ENCODE measurements around the gene SLC35F3. TPM values are rescaled to one million over a fixed set of nuclear protein-coding genes. Genes with fewer than 3 reads are reported as not detected.

Gene SLC35F3
- polyA plus RNA-seq, 1 of the 3 experiments (the other 2 are of a cell fraction) = 0.87 TPM

DNA sequence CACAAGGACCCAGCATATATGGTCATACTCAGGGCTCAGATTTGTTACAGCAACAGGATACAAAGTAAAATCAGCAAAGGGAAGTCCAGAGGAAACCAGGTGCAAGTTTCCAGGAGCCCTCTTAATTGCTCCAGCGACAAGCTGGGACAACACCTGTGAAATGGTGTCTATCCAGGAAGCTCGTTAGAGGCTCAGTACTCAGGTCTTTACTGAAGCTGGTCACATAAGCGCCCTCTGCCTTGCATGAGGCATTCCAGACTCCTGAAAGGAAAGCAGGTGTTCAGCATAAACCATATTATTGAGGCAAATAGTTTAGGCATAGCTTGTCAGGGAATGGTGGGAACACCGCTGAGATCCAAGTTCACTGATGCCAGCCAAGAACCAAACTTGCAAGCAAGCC is 231.0 kb downstream of the SLC35F3 start:
- Histone ChIP-seq H3K9me3 (no peaks in the 10 kb centered on the region), H3K4me1 (ENCODE audit: control insufficient read depth in 1 of 2, insufficient read depth in 2 of 2, low read depth in 1 of 2, low read length in 1 of 2) (peaks cover 0 to 4% of the 10 kb centered on the region in 2 experiments; a peak in 2 of 4 replicates), H3K27ac (ENCODE audit: low read depth in 2 of 2, low read length in 1 of 2) (no peak overlapping the region), H3K36me3 (replicated peaks in 1 of 2; ENCODE audit: control insufficient read depth in 1 of 2, insufficient read depth in 2 of 2, low read length in 1 of 2) (no peaks in the 10 kb centered on the region), H4K20me1 (ENCODE audit: insufficient read depth) (no peaks in the 10 kb centered on the region), H3K9ac (no peak overlapping the region), H3K4me2 (no peak overlapping the region), H3K79me2 (ENCODE audit: insufficient read depth) (no peaks in the 10 kb centered on the region), H3K27me3 (ENCODE audit: insufficient read depth) (no peaks in the 10 kb centered on the region), H3K4me3 (ENCODE audit: low read depth in 2 of 2, low read length in 1 of 2) (no peak overlapping the region), H3K9me2 (no peaks in the 10 kb centered on the region), H2AFZ (ENCODE audit: low read depth) (no peak overlapping the region), H3F3A (replicated peaks; ENCODE audit: insufficient read depth) (peaks cover 2% of the 10 kb centered on the region)
- ChIA-PET POLR2A (no interaction called here), CTCF (interaction anchor here (1.0 to 1.2 kb wide), 3 partner anchors 78 to 740 kb away, joined by 3 read pairs; no protein-coding TSS in a partner anchor)
- 95% methylated on average over 4 of the region's 4 CpGs for WGBS (ENCODE audit: low lambda C conversion rate)
- no peak for TF ChIP-seq CTCF (IDR thresholded peaks at IDR 0.05)
- TF ChIP-seq POLR2AphosphoS5 (IDR thresholded peaks at IDR 0.05; ENCODE audit: low read depth, low read length) = no peak
- TF ChIP-seq, protein P1, sequence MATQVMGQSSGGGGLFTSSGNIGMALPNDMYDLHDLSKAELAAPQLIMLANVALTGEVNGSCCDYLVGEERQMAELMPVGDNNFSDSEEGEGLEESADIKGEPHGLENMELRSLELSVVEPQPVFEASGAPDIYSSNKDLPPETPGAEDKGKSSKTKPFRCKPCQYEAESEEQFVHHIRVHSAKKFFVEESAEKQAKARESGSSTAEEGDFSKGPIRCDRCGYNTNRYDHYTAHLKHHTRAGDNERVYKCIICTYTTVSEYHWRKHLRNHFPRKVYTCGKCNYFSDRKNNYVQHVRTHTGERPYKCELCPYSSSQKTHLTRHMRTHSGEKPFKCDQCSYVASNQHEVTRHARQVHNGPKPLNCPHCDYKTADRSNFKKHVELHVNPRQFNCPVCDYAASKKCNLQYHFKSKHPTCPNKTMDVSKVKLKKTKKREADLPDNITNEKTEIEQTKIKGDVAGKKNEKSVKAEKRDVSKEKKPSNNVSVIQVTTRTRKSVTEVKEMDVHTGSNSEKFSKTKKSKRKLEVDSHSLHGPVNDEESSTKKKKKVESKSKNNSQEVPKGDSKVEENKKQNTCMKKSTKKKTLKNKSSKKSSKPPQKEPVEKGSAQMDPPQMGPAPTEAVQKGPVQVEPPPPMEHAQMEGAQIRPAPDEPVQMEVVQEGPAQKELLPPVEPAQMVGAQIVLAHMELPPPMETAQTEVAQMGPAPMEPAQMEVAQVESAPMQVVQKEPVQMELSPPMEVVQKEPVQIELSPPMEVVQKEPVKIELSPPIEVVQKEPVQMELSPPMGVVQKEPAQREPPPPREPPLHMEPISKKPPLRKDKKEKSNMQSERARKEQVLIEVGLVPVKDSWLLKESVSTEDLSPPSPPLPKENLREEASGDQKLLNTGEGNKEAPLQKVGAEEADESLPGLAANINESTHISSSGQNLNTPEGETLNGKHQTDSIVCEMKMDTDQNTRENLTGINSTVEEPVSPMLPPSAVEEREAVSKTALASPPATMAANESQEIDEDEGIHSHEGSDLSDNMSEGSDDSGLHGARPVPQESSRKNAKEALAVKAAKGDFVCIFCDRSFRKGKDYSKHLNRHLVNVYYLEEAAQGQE (IDR thresholded peaks at IDR 0.05; ENCODE audit: low read depth, low read length) = no peak
- TF ChIP-seq USF1 (IDR thresholded peaks at IDR 0.05; ENCODE audit: borderline replicate concordance, low read depth) = no peak
- no peak for TF ChIP-seq FOSL2 (IDR thresholded peaks at IDR 0.05; ENCODE audit: borderline replicate concordance, low read depth)
- TF ChIP-seq FOXJ3 (CRISPR knock-in tag; IDR thresholded peaks at IDR 0.05) = no peak
- no peak for TF ChIP-seq CHD2 (IDR thresholded peaks at IDR 0.05; ENCODE audit: low read length, partially characterized antibody)
- TF ChIP-seq, protein P2, sequence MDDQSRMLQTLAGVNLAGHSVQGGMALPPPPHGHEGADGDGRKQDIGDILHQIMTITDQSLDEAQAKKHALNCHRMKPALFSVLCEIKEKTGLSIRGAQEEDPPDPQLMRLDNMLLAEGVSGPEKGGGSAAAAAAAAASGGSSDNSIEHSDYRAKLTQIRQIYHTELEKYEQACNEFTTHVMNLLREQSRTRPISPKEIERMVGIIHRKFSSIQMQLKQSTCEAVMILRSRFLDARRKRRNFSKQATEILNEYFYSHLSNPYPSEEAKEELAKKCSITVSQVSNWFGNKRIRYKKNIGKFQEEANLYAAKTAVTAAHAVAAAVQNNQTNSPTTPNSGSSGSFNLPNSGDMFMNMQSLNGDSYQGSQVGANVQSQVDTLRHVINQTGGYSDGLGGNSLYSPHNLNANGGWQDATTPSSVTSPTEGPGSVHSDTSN (IDR thresholded peaks at IDR 0.05) = no peak
- no peak for TF ChIP-seq NRF1 (IDR thresholded peaks at IDR 0.05; ENCODE audit: low read depth, low read length)
- TF ChIP-seq ZBTB33 (IDR thresholded peaks at IDR 0.05; ENCODE audit: borderline replicate concordance, low read depth) = no peak
- TF ChIP-seq RXRA (IDR thresholded peaks at IDR 0.05; ENCODE audit: borderline replicate concordance, low read depth) = no peak
- no peak for TF ChIP-seq MEF2A (IDR thresholded peaks at IDR 0.05; ENCODE audit: borderline replicate concordance, low read depth)
- no peak for TF ChIP-seq GATA2 (CRISPR knock-in tag; IDR thresholded peaks at IDR 0.05)
- DNase-seq = no peak

Measured in SK-N-SH (cell line).